ENCODE measurements around the gene IRX2.

DNA sequence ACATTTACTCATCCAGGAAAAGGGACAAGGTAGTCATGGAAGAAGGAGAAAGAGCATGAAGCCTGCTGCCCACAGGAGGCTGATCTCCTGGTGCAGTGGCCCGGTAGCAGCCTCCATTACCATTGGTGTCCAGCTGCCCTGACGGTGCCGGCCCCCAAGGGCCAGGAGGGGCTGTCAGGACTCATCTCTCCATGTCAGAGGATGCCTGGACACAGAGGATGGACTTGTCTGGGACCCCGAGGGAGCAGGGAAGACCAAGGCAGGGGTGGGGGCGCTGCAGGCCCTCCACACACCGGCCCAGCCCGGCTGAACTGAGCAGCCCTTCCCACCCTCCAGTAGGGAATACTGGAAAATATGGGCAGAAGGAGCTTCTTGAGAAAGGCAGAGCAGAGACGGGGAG lies 52.2 kb downstream of the IRX2 start:
- TF ChIP-seq, protein P1, sequence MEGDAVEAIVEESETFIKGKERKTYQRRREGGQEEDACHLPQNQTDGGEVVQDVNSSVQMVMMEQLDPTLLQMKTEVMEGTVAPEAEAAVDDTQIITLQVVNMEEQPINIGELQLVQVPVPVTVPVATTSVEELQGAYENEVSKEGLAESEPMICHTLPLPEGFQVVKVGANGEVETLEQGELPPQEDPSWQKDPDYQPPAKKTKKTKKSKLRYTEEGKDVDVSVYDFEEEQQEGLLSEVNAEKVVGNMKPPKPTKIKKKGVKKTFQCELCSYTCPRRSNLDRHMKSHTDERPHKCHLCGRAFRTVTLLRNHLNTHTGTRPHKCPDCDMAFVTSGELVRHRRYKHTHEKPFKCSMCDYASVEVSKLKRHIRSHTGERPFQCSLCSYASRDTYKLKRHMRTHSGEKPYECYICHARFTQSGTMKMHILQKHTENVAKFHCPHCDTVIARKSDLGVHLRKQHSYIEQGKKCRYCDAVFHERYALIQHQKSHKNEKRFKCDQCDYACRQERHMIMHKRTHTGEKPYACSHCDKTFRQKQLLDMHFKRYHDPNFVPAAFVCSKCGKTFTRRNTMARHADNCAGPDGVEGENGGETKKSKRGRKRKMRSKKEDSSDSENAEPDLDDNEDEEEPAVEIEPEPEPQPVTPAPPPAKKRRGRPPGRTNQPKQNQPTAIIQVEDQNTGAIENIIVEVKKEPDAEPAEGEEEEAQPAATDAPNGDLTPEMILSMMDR (IDR thresholded peaks at IDR 0.05; ENCODE audit: control extremely low read depth in 1 of 3, insufficient read depth in 1 of 3, low read depth in 1 of 3, low read length in 3 of 3) = no peak
- no peak for TF ChIP-seq GABPA (IDR thresholded peaks at IDR 0.05; ENCODE audit: borderline replicate concordance, insufficient read depth, low read length)
- TF ChIP-seq EP300 (IDR thresholded peaks at IDR 0.05; ENCODE audit: borderline replicate concordance in 1 of 2, low read depth in 2 of 2, low read length in 2 of 2) = no peak
- TF ChIP-seq TAF1 (IDR thresholded peaks at IDR 0.05; ENCODE audit: low read depth, low read length) = no peak
- TF ChIP-seq RBBP5 (IDR thresholded peaks at IDR 0.05; ENCODE audit: borderline replicate concordance, low read depth, low read length) = no peak
- no peak for TF ChIP-seq ZNF274 (IDR thresholded peaks at IDR 0.05; ENCODE audit: borderline replicate concordance, extremely low read depth, low read length)
- no peak for TF ChIP-seq EZH2 (IDR thresholded peaks at IDR 0.05; ENCODE audit: low read depth, low read length, severe bottlenecking)
- TF ChIP-seq POLR2A (IDR thresholded peaks at IDR 0.05; ENCODE audit: control extremely low read depth in 1 of 2, low read depth in 2 of 2, low read length in 2 of 2) = no peak
- no peak for TF ChIP-seq CBX8 (IDR thresholded peaks at IDR 0.05; ENCODE audit: borderline replicate concordance, low read depth, low read length)
- no peak for TF ChIP-seq KDM5A (IDR thresholded peaks at IDR 0.05; ENCODE audit: low read length)
